HepG2 (cell line): ENCODE data around the gene SNIP1. TPM values are rescaled to one million over a fixed set of nuclear protein-coding genes. Genes with fewer than 3 reads are reported as not detected.
A peak's percentile ranks its signal among the peaks of the same experiment; 100 is the strongest.
"Not testable (repeated sequence)": the region's sequence is repeated elsewhere in the genome, so short reads cannot be mapped to it uniquely, and the experiment has no call there.

Source experiments
- ATAC-seq: fragments of 200-7000 bp; cut with Tn5 transposase; 3 replicates; pipeline ENCODE4 v1.9.1; 2020; ENCODE audit warnings: mild to moderate bottlenecking, moderate library complexity
- BruUV-seq: library from RNA; stranded (reverse); fragments of 400-500 nt; replicated peaks from 2 replicates; lab custom pipeline; 2021; lab: Mats Ljungman, UMichigan
- CTCF ChIA-PET: fragments of 300-600 bp; formaldehyde crosslinking; extraction: SDS; loops from one replicate; lab custom pipeline; 2021; ENCODE audit warnings: low total read pairs, inconsistent platforms, low intra/inter-chr PET ratio; lab: Yijun Ruan, JAX
- POLR2A ChIA-PET: fragments of 350-600 bp; sonication (Branson Sonifier 250); formaldehyde crosslinking; loops from one replicate; lab custom pipeline; 2020; ENCODE audit warnings: antibody characterized with exemption, inconsistent platforms; lab: Yijun Ruan, JAX
- DNase-seq: peaks from one replicate; pipeline ENCODE4 v3.0.0-alpha.2; 2015; ENCODE audit warnings: low spot score
- FAIRE-seq: peaks from 3 replicates; lab custom pipeline; 2011; peaks lifted over from hg19 to GRCh38; lab: Jason Lieb, UNC
- H2AFZ ChIP-seq: one replicate; pipeline ENCODE4 v1.6.1; 2011; ENCODE audit warnings: low read length, inconsistent platforms
- H3K27ac ChIP-seq: fragments of 300-600 bp; 3 replicates; pipeline ENCODE4 v1.8.0; 2011; ENCODE audit warnings: mixed run types, mild to moderate bottlenecking, mixed read lengths, low read length, inconsistent platforms; ENCODE audit not compliant: insufficient read depth; ENCODE audit errors: extremely low read length
- H3K27me3 ChIP-seq, 2 experiments: fragments of 200-600 bp in 1 of 2; 2 replicates in 1 of 2; 3 replicates in 1 of 2; pipeline versions ENCODE4 v1.6.0 to v1.8.0; 2011; ENCODE audit warnings: low read length in 2 of 2, mild to moderate bottlenecking in 2 of 2, moderate library complexity in 2 of 2, inconsistent platforms in 1 of 2; ENCODE audit not compliant: insufficient read depth in 2 of 2, control insufficient read depth in 1 of 2
- H3K36me3 ChIP-seq, 2 experiments: fragments of 200-600 bp in 1 of 2; replicated peaks in 1 of 2; 2 replicates in 1 of 2; 3 replicates in 1 of 2; pipeline versions ENCODE4 v1.5.1 to v1.8.0; 2011; ENCODE audit warnings: low read length in 2 of 2, inconsistent platforms in 1 of 2; ENCODE audit not compliant: insufficient read depth in 2 of 2, control insufficient read depth in 1 of 2
- H3K4me1 ChIP-seq: 2 replicates; pipeline ENCODE4 v1.5.1; 2012; ENCODE audit warnings: low read length, inconsistent platforms; ENCODE audit not compliant: insufficient read depth
- H3K4me2 ChIP-seq: 2 replicates; pipeline ENCODE4 v1.6.0; 2011; ENCODE audit warnings: low read depth, low read length, inconsistent platforms
- H3K4me3 ChIP-seq, 3 experiments: fragments of 200-600 bp in 1 of 3; sonication (generic), shearing (Covaris generic) in 1 of 3; replicated peaks in 1 of 3; 2 replicates each; pipeline ENCODE4 v1.5.1; 2011 to 2016; ENCODE audit warnings: low read length in 3 of 3, inconsistent platforms in 2 of 3, low read depth in 2 of 3, mild to moderate bottlenecking in 2 of 3, control low read depth in 1 of 3, mixed read lengths in 1 of 3; ENCODE audit not compliant: insufficient read depth in 1 of 3
- H3K79me2 ChIP-seq: one replicate; pipeline ENCODE4 v1.6.1; 2011; ENCODE audit warnings: low read length, inconsistent platforms; ENCODE audit not compliant: insufficient read depth
- H3K9ac ChIP-seq: 2 replicates; pipeline ENCODE4 v1.6.0; 2011; ENCODE audit warnings: mild to moderate bottlenecking, low read depth, low read length, inconsistent platforms; ENCODE audit not compliant: insufficient read depth
- H3K9me3 ChIP-seq: 2 replicates; pipeline ENCODE4 v1.5.1; 2012; ENCODE audit warnings: mild to moderate bottlenecking, low read length
- H4K20me1 ChIP-seq: 2 replicates; pipeline ENCODE4 v1.6.0; 2011; ENCODE audit warnings: inconsistent platforms, mild to moderate bottlenecking, low read length, moderate library complexity; ENCODE audit not compliant: insufficient read depth
- CREB1 ChIP-seq, 2 experiments: fragments of 450-650 bp in 1 of 2; IDR thresholded peaks; 2 replicates each; pipeline ENCODE4 v1.6.1; 2016 to 2017; ENCODE audit warnings: control low read depth in 1 of 2, mild to moderate bottlenecking in 1 of 2, missing compliant biosample characterization in 1 of 2, missing genetic modification characterization in 1 of 2
- HDAC2 ChIP-seq: sonication (generic); formaldehyde crosslinking; IDR thresholded peaks from 2 replicates; pipeline ENCODE4 v1.4.0; 2020; ENCODE audit warnings: missing genetic modification reagents
- MXD4 ChIP-seq: IDR thresholded peaks from 2 replicates; pipeline ENCODE4 v1.6.1; 2016; ENCODE audit warnings: mild to moderate bottlenecking, missing biosample characterization, missing genetic modification reagents
- ZBTB33 ChIP-seq: sonication (generic); formaldehyde crosslinking; IDR thresholded peaks from 2 replicates; pipeline ENCODE4 v1.4.0; 2020; ENCODE audit warnings: missing genetic modification reagents
- ZBTB38 ChIP-seq: sonication (generic); formaldehyde crosslinking; IDR thresholded peaks from 2 replicates; pipeline ENCODE4 v1.5.1; 2020; ENCODE audit warnings: mild to moderate bottlenecking, missing genetic modification reagents
- ZBTB39 ChIP-seq: sonication (generic); formaldehyde crosslinking; IDR thresholded peaks from 2 replicates; pipeline ENCODE4 v1.5.0; 2020; ENCODE audit warnings: missing genetic modification reagents
- ZBTB44 ChIP-seq: sonication (generic); formaldehyde crosslinking; IDR thresholded peaks from 2 replicates; pipeline ENCODE4 v1.4.0; 2020; ENCODE audit warnings: missing genetic modification reagents
- WGBS: methylation state at CpG from one replicate; pipeline ENCODE4 v1.1.6; 2017; ENCODE audit warnings: low lambda C conversion rate; 5-methylcytosine and 5-hydroxymethylcytosine counted together
- in situ Hi-C: cut with HindIII; loops from 2 replicates; pipeline ENCODE4 v1.10.0; 2017; ENCODE audit warnings: low pct_unique_long_range_greater_than_20kb; ENCODE audit not compliant: extremely low pct_ligation_motif_present
- intact Hi-C: fragments of 100-400 bp; cut with micrococcal nuclease; formaldehyde crosslinking; loops from one replicate; pipeline ENCODE4 v1.10.0; 2022; ENCODE audit not compliant: unreplicated experiment
- polyA plus RNA-seq, 8 experiments: library from polyadenylated mRNA; depleted of rRNA in 3 of 8; stranded (reverse) in 7 of 8; unstranded in 1 of 8; fragments of >200 nt; fragmentation: Illumina TruSeq in 4 of 8; extraction: Trizol in 4 of 8; gene quantifications; 2 replicates each; pipeline versions ENCODE4 v1.2.1 to v1.2.3, GENCODE V29; 2011 to 2016; ENCODE audit warnings: low read depth in 4 of 8, missing spikeins in 1 of 8, mixed read lengths in 1 of 8; ENCODE audit not compliant: insufficient read depth in 1 of 8
- total RNA-seq, 5 experiments: library from RNA; depleted of rRNA; stranded (reverse); fragments of >200 nt; fragmentation: Illumina TruSeq; extraction: Trizol; gene quantifications; 2 replicates each; pipeline ENCODE4 v1.2.3, GENCODE V29; 2016; ENCODE audit warnings: low read depth in 1 of 5

SNIP1 gene
- total and polyA plus RNA-seq, 2 of the 13 experiments (the other 11 are each of a cell fraction or from before 2014, with no cell fraction given) = 5.5 to 11.2 TPM

- ChIA-PET CTCF (no interaction called here), POLR2A (no interaction called here)
- Histone ChIP-seq H3K9me3 (no peaks in the 10 kb centered on the region), H3K9ac (no peak overlapping the region), H3K27ac (no peak overlapping the region), H3K79me2 (no peaks in the 10 kb centered on the region), H3K27me3 (no peaks in the 10 kb centered on the region), H3K36me3 (peaks cover 0 to 6% of the 10 kb centered on the region in 2 experiments; a peak in 2 of 5 replicates), H2AFZ (peak overlapping the region; percentile 32), H3K4me1 (peaks cover 63% of the 10 kb centered on the region), H3K4me3 (no peak overlapping the region), H4K20me1 (no peaks in the 10 kb centered on the region), H3K4me2 (peak overlapping the region; percentile 9; the same call in 1 of the 2 replicates)
- intact Hi-C loops (no loop called here), in situ Hi-C loops (no loop called here)
- BruUV-seq = no TSS peak
- TF ChIP-seq HDAC2 (CRISPR knock-in tag) (0 out of 2 replicates have a peak, but pooled peaks have one; percentile 14), ZBTB44 (CRISPR knock-in tag) (no peak)
- 65% methylated on average over 10 of the region's 10 CpGs for WGBS
- ATAC-seq (no peak), FAIRE-seq (no peak), DNase-seq (no peak)
Measured at GRCh38 chr1:37560401-37561132, 6.5 kb upstream of the SNIP1 start.

- H3K9me3 ChIP-seq; CTCF ChIA-PET; in situ Hi-C loops; H3K27ac ChIP-seq; ATAC-seq; H2AFZ ChIP-seq; POLR2A ChIA-PET; H4K20me1 ChIP-seq; H3K79me2 ChIP-seq; intact Hi-C loops; H3K36me3 ChIP-seq; H3K9ac ChIP-seq; H3K4me3 ChIP-seq; DNase-seq; FAIRE-seq; H3K27me3 ChIP-seq; BruUV-seq; TF ChIP-seq CREB1 (IDR thresholded peaks at IDR 0.05): not testable (repeated sequence)
- Histone ChIP-seq H3K4me2 (peak overlapping the region; percentile 11; the same call in 1 of the 2 replicates), H3K4me1 (peaks cover 63% of the 10 kb centered on the region)
- 66% methylated on average over 12 of the region's 12 CpGs for WGBS
- TF ChIP-seq CREB1 (CRISPR knock-in tag; IDR thresholded peaks at IDR 0.05) (peak; percentile 46; the same call in 1 of the 2 replicates), ZBTB38 (CRISPR knock-in tag) (peak; percentile 79; the same call in 1 of the 2 replicates), ZBTB39 (CRISPR knock-in tag) (peak; percentile 48; the same call in 1 of the 2 replicates), ZBTB33 (CRISPR knock-in tag) (peak; percentile 51), MXD4 (0 out of 2 replicates have a peak, but pooled peaks have one; percentile 24)
Measured at GRCh38 chr1:37559957-37560379, 5.9 kb upstream of the SNIP1 start.
